NCI-H446 treated with DMSO at 0.1 percent for 48 hours (cell line): ENCODE measurements around the gene ORMDL3.
"Not testable (repeated sequence)": the region's sequence is repeated elsewhere in the genome, so short reads cannot be mapped to it uniquely, and the experiment has no call there.

Source experiments
- DNase-seq: peaks from one replicate; lab custom pipeline; 2025; lab: John Stamatoyannopoulos, UW

ORMDL3 gene

GRCh38 chr17:39924691-39925055 lies 2.7 kb downstream of the ORMDL3 start:
- DNase-seq, result no peak

- no peak for DNase-seq
Measured at GRCh38 chr17:39923836-39924690, 3.3 kb downstream of the ORMDL3 start.

GRCh38 chr17:39923230-39923629 lies 4.2 kb downstream of the ORMDL3 start:
- no peak for DNase-seq

- DNase-seq, result no peak
Measured at GRCh38 chr17:39922006-39922405, 5.4 kb downstream of the ORMDL3 start.

GRCh38 chr17:39921323-39921722 lies 6.1 kb downstream of the ORMDL3 start:
- no peak for DNase-seq

GRCh38 chr17:39920218-39921210 lies 6.9 kb downstream of the ORMDL3 start:
- no peak for DNase-seq

GRCh38 chr17:39919087-39919683 lies 8.2 kb downstream of the ORMDL3 start:
- DNase-seq, result no peak

GRCh38 chr17:39916918-39917317 lies 10.5 kb downstream of the ORMDL3 start:
- no peak for DNase-seq

GRCh38 chr17:39915559-39915958 lies 11.8 kb downstream of the ORMDL3 start:
- no peak for DNase-seq

GRCh38 chr17:39913989-39914388 lies 13.4 kb downstream of the ORMDL3 start:
- DNase-seq, result no peak

- no peak for DNase-seq
Measured at GRCh38 chr17:39908789-39909352, 18.5 kb downstream of the ORMDL3 start.

GRCh38 chr17:39904990-39905288 lies 22.5 kb downstream of the ORMDL3 start:
- DNase-seq, result no peak

GRCh38 chr17:39903158-39903884 lies 24.1 kb downstream of the ORMDL3 start:
- DNase-seq, result no peak

GRCh38 chr17:39902027-39902426 lies 25.4 kb downstream of the ORMDL3 start:
- not testable (repeated sequence) for DNase-seq

- DNase-seq, result no peak
Measured at GRCh38 chr17:39899215-39899614, 28.2 kb downstream of the ORMDL3 start.

- DNase-seq, result no peak
Measured at GRCh38 chr17:39898088-39898487, 29.3 kb downstream of the ORMDL3 start.

- no peak for DNase-seq
Measured at GRCh38 chr17:39894681-39895376, 32.6 kb downstream of the ORMDL3 start.

GRCh38 chr17:39889200-39889599 lies 38.2 kb downstream of the ORMDL3 start:
- DNase-seq, result no peak

GRCh38 chr17:39887078-39887477 lies 40.3 kb downstream of the ORMDL3 start:
- DNase-seq, result no peak

GRCh38 chr17:39886102-39886501 lies 41.3 kb downstream of the ORMDL3 start:
- not testable (repeated sequence) for DNase-seq

- DNase-seq, result no peak
Measured at GRCh38 chr17:39872751-39873150, 54.6 kb downstream of the ORMDL3 start.
